IgD-negative memory B cell (primary cell): ENCODE results near the gene FHL3. TPM values are rescaled to one million over a fixed set of nuclear protein-coding genes. Genes with fewer than 3 reads are reported as not detected.

ENCODE experiments used
- H3K27ac Mint-ChIP-seq, 3 donors: one replicate each; pipeline ENCODE4 v1.8.0; 2020 to 2022; ENCODE audit warnings: mild to moderate bottlenecking in 3 of 3, mixed read lengths in 3 of 3, moderate library complexity in 1 of 3
- H3K27me3 Mint-ChIP-seq: one replicate; pipeline ENCODE4 v1.8.0; 2021; ENCODE audit warnings: mixed read lengths
- H3K36me3 Mint-ChIP-seq: one replicate; pipeline ENCODE4 v1.8.0; 2020; ENCODE audit warnings: mild to moderate bottlenecking, mixed read lengths
- H3K4me1 Mint-ChIP-seq, 3 donors: one replicate each; pipeline ENCODE4 v1.8.0; 2020 to 2022; ENCODE audit warnings: mixed read lengths in 3 of 3, mild to moderate bottlenecking in 1 of 3
- H3K4me3 Mint-ChIP-seq, 4 donors: one replicate each; pipeline ENCODE4 v1.8.0; 2020 to 2022; ENCODE audit warnings: mild to moderate bottlenecking in 4 of 4, mixed read lengths in 4 of 4, moderate library complexity in 3 of 4
- H3K9me3 Mint-ChIP-seq, 3 donors: one replicate each; pipeline ENCODE4 v1.8.0; 2020 to 2021; ENCODE audit warnings: mixed read lengths in 3 of 3, mild to moderate bottlenecking in 1 of 3
- polyA plus RNA-seq: library from polyadenylated mRNA; unstranded; fragments of 300-500 nt; fragmentation: Illumina TruSeq; gene quantifications from one replicate; pipeline ENCODE4 v1.2.3, GENCODE V29; 2021

The FHL3 gene
- polyA plus RNA-seq, 1 donor from 2014 or later: 1.7 TPM

GRCh38 chr1:37954316-37954971, 50.9 kb downstream of the FHL3 start:
- no peaks in the 10 kb centered on the region for H3K9me3 Mint-ChIP-seq
- H3K27me3 Mint-ChIP-seq: no peaks in the 10 kb centered on the region
- peaks cover 1% of the 10 kb centered on the region for H3K36me3 Mint-ChIP-seq
- no peaks in the 10 kb centered on the region for H3K4me1 Mint-ChIP-seq
- no peak overlapping the region for H3K27ac Mint-ChIP-seq
- H3K4me3 Mint-ChIP-seq: no peak overlapping the region

GRCh38 chr1:37952738-37953137, 52.6 kb downstream of the FHL3 start:
- Mint-ChIP-seq H3K27ac (no peak overlapping the region), H3K4me3 (no peak overlapping the region), H3K27me3 (no peaks in the 10 kb centered on the region), H3K9me3 (no peaks in the 10 kb centered on the region), H3K4me1 (peaks cover 0 to 2% (median 1%) of the 10 kb centered on the region in 3 donors), H3K36me3 (peaks cover 1% of the 10 kb centered on the region)

- Mint-ChIP-seq H3K9me3 (no peaks in the 10 kb centered on the region), H3K36me3 (peaks cover 1% of the 10 kb centered on the region), H3K27ac (no peak overlapping the region)
These were observed 53.3 kb downstream of the FHL3 start for GRCh38 chr1:37951783-37952624.

GRCh38 chr1:37951041-37951782, 54.1 kb downstream of the FHL3 start:
- Mint-ChIP-seq H3K9me3 (no peaks in the 10 kb centered on the region), H3K4me1 (peaks cover 6 to 14% (median 13%) of the 10 kb centered on the region in 3 donors), H3K27ac (no peak overlapping the region), H3K36me3 (peaks cover 1% of the 10 kb centered on the region), H3K27me3 (no peaks in the 10 kb centered on the region), H3K4me3 (peak overlapping the region in 2 of 4 donors; percentile 65 to 85)

More at GRCh38 chr1:37951783-37952624, 53.3 kb downstream of the FHL3 start:
- Mint-ChIP-seq H3K4me3 (no peak overlapping the region), H3K27me3 (no peaks in the 10 kb centered on the region), H3K4me1 (peaks cover 2 to 8% (median 8%) of the 10 kb centered on the region in 3 donors)

- Mint-ChIP-seq H3K4me3 (no peak overlapping the region), H3K27ac (no peak overlapping the region), H3K9me3 (no peaks in the 10 kb centered on the region), H3K27me3 (no peaks in the 10 kb centered on the region), H3K36me3 (no peaks in the 10 kb centered on the region), H3K4me1 (peaks cover 6 to 15% (median 14%) of the 10 kb centered on the region in 3 donors)
These were observed 55.7 kb downstream of the FHL3 start for GRCh38 chr1:37949524-37950152.

GRCh38 chr1:37948841-37949240, 56.5 kb downstream of the FHL3 start:
- Mint-ChIP-seq H3K9me3 (no peaks in the 10 kb centered on the region), H3K4me1 (peaks cover 6 to 15% (median 14%) of the 10 kb centered on the region in 3 donors), H3K4me3 (no peak overlapping the region), H3K27me3 (no peaks in the 10 kb centered on the region), H3K36me3 (no peaks in the 10 kb centered on the region), H3K27ac (no peak overlapping the region)

GRCh38 chr1:37948166-37948565, 57.1 kb downstream of the FHL3 start:
- peak overlapping the region in 1 of 3 donors; percentile 65 for H3K27ac Mint-ChIP-seq
- peak overlapping the region in 1 of 4 donors; percentile 29 for H3K4me3 Mint-ChIP-seq
- H3K36me3 Mint-ChIP-seq: no peaks in the 10 kb centered on the region
- peaks cover 6 to 15% (median 14%) of the 10 kb centered on the region in 3 donors for H3K4me1 Mint-ChIP-seq
- no peaks in the 10 kb centered on the region for H3K9me3 Mint-ChIP-seq
- no peaks in the 10 kb centered on the region for H3K27me3 Mint-ChIP-seq

GRCh38 chr1:37947364-37947763, 58.0 kb downstream of the FHL3 start:
- peaks cover 6 to 15% (median 14%) of the 10 kb centered on the region in 3 donors for H3K4me1 Mint-ChIP-seq
- no peaks in the 10 kb centered on the region for H3K9me3 Mint-ChIP-seq
- H3K36me3 Mint-ChIP-seq: no peaks in the 10 kb centered on the region
- no peaks in the 10 kb centered on the region for H3K27me3 Mint-ChIP-seq
- H3K27ac Mint-ChIP-seq: peak overlapping the region; percentile 6 to 93 (median 71)
- H3K4me3 Mint-ChIP-seq: peak overlapping the region; percentile 71 to 99 (median 94)

Other genes starting within 250 kb of the FHL3 start
- gene EPHA10, start 240.4 kb downstream of the FHL3 start, polyA plus RNA-seq: not detected
- 2.7 TPM for gene MANEAL, start 211.7 kb downstream of the FHL3 start, polyA plus RNA-seq
- 30.6 TPM for gene C1orf122, start 197.7 kb downstream of the FHL3 start, polyA plus RNA-seq
- gene YRDC, start 197.3 kb downstream of the FHL3 start, polyA plus RNA-seq: 14.9 TPM
- gene MTF1, start 145.9 kb downstream of the FHL3 start, polyA plus RNA-seq: 23.6 TPM
- 24.2 TPM for gene INPP5B, start 58.5 kb downstream of the FHL3 start, polyA plus RNA-seq
- gene SF3A3, start 15.5 kb downstream of the FHL3 start, polyA plus RNA-seq: 70.7 TPM
- 18.9 TPM for gene UTP11, start 7.2 kb upstream of the FHL3 start, polyA plus RNA-seq
- not detected for gene POU3F1, start 41.3 kb upstream of the FHL3 start, polyA plus RNA-seq